HG03280 (cell line): ENCODE results near the gene PLD2.
A peak's percentile ranks its signal among the peaks of the same experiment; 100 is the strongest.

Source experiments
- ATAC-seq: cut with Tn5 transposase; IDR thresholded peaks from one replicate; pipeline ENCODE4 v1.9.1; 2021; ENCODE audit warnings: mild to moderate bottlenecking, moderate library complexity; ENCODE audit not compliant: unreplicated experiment

PLD2 gene

DNA sequence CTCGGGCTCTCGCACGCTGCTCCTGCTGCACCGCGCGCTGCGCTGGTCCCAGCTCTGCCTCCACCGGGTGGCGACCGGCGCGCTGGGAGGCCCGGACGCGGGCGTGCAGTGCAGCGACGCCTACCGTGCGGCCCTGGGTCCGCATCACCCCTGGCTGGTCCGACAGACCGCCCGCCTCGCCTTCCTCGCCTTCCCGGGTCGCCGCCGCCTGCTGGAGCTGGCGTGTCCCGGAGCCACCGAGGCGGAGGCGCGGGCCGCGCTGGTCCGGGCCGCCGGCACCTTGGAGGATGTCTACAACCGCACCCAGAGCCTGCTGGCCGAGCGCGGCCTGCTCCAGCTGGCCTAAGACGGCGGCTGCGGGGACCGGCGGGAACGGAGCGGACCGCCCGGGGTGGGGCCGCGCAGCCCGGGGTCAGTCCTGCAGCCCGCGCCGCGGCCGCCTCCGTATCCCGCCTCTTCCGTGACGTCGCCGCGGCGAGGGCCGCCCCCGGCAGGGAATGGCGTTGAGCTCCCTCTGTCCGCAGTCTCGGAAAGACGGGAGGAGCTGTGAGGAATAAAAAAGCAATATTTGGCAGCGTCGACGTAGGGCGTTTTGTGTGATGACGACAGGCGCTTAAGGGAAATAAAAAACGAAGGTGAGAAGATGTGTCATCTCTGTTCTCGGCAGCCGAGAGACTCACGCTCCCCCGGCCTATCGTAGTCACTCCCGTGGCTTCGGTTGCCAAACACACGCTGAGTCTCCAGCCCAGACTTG lies 16.8 kb upstream of the PLD2 start:
- ATAC-seq = peak; percentile 88

DNA sequence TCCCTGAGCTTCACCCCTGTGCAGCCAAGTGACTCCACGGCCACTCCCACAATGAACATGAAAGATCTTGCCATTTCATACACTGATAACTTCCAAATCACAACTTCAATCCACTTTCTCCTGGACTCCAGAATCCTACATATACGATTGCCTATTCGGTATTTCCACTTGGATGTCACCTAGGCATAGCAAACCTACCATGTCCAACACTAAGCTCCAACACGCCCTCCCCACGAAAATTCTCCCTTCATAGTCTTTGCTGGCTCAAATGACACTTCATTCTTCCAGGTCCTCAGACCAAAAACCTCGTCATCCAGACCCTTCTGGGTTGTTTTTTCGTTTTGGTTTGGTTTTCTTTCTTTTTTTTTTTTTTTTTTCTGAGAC lies 16.3 kb upstream of the PLD2 start:
- ATAC-seq = no peak

DNA sequence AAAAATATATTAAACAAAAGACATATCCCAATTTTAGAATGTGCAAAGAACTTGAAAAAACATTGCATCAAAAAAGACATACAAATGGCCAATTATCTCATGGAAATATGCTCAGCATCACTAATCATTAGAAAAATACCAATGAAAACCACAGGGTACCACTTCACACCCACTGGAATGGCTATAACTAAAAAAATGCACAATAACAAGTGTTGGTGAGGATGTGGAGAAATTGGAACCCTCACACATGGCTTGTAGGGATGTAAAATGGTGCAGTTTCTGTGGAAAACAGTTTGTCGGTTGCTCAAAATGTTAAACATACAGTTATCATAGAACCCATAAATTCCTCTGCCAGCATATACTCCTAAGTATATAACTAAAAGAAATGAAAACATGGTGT lies 11.8 kb upstream of the PLD2 start:
- ATAC-seq = no peak

DNA sequence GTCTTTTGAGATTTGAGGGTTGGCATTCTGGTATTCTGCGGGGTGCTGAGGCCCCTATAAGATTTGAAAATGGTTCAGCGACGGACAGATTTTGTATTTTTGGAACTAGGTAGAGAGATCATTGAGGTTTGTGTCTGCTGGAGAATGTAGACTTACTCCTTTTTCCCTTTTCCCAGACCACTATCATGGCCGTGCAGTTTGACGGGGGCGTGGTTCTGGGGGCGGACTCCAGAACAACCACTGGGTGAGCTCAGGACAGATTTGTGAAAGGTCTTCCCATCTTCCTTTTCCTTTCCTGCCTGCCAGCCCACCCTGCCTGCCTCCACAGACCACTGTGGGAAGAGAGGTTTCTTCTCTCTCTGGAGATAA lies 10.4 kb upstream of the PLD2 start:
- ATAC-seq = peak; percentile 11

DNA sequence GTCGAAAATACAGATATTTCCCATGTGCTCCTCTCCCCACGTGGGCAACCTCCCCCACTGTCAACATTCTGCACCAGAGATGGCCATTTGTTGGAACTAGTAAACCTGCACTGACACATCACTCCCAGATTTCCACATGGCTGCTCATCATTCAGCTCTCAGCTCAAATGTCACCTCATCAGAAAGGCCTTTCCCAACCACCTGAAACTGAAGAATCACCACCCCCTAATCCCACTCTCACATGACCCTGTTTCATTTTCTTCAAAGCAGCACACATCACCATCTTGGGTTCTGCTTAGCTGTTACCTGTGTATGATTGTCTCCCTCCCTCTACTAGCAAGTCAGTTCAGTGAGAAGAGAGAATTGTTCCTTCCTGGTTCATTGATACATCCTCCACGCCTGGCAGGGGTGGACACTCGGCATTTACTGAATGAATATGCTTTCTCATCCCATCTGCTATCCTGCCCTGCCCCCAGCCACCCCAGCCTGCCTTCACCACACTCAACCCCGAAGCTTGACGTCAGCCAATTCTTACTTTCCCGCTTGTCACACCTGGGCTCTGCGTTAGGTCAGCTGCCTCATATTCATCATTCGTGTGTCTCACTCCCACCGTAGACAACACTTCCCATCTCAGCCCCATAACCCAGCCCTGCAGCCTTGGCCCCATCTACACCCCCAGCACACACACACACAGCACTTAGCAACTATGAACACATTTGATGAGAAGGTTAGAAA lies 6.3 kb upstream of the PLD2 start:
- no peak for ATAC-seq

DNA sequence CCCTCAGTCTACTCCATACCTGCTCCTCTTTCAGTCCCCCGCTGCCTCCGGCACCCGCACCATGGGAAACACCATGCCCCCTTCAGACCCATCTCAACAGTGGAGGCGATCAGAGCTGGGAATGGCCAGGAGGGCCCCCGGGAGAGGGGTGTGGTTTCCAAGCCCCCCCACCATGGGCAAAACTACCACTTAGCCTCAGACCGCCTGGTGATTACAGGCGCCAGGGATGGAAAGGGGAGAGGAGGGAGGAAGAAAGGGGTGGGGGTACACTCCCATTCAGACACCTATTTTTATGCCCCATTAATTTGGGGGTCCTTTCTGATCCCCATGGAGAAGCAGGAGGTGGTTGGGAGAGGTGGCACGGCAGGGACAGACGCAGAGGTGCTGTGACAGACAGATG lies 4.7 kb upstream of the PLD2 start, which contains the start of gene C17orf114:
TSS of gene C17orf114 (minus strand) at position 101 of the 400 bp plus-strand sequence.
- no peak for ATAC-seq

DNA sequence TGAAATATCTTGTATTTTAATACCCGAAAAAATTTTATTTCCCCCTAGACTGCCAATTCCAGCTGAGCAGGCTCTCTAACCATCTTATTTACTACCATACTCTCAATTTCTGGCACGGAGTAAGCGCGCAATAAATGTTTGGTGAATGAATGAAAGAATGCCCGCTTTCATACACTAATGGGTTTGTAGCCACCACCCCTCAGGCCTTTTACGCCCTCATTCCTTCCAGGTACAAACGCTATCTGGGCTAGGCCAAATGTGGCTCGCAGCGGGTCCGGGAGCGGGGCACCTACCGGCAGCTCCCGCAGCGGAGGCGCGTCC lies 536 bp upstream of the PLD2 start:
- ATAC-seq = no peak

DNA sequence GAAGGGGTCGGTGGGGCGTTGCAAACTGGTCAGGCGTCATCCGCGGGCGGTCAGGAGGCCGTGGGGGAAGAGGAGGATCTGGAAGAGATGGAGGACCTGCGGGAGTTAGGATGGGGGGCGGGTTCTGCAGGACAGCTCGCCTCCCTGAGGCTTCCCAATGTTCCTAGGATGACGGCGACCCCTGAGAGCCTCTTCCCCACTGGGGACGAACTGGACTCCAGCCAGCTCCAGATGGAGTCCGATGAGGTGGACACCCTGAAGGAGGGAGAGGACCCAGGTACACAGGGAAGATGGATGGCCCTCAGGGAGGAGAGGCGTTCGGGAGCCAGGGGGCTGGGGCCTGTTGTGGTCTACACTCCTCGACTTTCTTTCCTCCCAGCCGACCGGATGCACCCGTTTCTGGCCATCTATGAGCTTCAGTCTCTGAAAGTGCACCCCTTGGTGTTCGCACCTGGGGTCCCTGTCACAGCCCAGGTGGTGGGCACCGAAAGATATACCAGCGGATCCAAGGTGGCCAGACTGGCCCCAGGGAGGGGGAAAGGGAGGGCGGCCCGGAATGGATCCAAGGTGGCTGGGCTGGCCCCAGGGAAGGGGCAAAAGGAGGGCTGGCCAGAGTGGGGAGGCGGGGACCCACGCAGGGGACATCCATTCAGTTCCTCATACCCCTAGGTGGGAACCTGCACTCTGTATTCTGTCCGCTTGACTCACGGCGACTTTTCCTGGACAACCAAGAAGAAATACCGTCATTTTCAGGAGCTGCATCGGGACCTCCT lies 839 bp downstream of the PLD2 start:
- ATAC-seq = no peak

DNA sequence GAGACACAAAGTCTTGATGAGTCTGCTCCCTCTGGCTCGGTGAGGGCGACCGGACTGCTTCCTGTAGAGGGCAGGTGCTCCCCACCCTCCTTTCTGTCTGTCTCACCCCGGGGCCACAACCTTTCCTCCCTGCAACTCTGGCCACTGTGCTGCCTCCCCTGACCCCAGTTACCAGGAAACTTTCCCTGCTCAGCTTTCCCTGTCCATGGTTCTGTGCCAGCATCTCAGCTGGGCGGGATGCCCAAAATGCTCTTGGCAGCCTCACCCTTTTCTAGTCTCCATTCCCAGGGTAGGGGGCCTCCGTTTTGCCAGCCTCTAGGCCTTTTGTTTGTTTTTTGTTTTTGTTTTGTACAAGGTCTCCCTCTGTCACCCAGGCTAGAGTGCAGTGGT lies 1.4 kb downstream of the PLD2 start:
- no peak for ATAC-seq

DNA sequence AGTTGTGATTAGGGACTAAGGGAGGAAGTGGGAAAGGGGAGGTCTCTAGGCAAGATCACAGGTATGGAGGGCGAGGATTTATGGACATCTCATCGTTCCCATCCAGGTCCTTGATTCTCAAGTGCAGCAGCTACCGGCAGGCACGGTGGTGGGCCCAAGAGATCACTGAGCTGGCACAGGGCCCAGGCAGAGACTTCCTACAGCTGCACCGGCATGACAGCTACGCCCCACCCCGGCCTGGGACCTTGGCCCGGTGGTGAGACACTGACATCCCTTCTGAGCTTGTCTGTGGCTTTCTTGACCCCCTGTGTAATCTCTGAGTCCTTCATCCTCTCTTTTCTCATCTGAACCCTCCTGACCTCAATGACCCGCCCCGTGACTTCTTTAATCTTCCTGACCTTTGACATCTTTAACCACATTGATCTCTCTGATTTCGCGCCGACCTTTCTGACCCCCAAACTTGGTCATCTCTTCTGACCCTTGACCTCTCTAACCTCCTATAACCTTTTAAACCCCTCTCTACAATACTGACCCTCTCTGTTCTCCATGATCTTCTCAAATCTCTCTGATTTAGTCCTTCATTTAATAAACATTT lies 3.8 kb downstream of the PLD2 start:
- no peak for ATAC-seq

DNA sequence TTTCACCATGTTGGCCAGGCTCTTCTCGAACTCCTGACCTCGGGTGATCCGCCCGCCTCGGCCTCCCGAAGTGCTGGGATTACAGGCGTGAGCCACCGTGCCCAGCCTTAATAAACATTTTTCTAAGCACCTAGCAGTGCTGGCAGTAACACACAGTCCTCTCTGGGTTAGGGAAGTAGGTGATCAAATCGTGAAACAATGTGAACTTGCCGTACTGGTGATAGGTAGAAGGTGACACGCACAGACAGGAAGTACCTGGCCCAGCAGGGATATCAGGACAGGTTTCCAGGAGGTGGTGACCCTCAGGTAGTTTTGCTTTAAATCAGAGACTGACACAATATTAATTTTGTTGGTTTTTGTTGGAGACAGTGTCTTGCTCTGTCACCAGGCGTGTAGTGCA lies 4.5 kb downstream of the PLD2 start:
- ATAC-seq = no peak

DNA sequence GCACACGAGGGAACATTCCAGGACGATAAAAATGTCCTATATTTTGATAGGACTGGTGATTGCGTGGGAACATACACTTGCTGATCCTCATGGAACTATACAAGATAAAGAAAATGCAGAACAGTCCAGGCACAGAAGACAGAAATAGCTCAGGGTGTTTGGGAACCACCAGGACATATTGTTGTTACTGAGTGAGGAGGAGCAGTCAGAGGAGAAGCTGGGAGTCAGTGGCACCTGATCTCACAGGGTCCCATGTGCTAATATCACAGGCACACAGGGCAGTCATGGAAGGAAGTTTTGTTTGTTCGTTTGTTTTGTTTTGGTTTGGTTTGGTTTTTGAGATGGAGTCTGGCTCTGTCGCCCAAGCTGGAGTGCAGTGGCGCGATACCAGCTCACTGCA lies 5.7 kb downstream of the PLD2 start:
- no peak for ATAC-seq

DNA sequence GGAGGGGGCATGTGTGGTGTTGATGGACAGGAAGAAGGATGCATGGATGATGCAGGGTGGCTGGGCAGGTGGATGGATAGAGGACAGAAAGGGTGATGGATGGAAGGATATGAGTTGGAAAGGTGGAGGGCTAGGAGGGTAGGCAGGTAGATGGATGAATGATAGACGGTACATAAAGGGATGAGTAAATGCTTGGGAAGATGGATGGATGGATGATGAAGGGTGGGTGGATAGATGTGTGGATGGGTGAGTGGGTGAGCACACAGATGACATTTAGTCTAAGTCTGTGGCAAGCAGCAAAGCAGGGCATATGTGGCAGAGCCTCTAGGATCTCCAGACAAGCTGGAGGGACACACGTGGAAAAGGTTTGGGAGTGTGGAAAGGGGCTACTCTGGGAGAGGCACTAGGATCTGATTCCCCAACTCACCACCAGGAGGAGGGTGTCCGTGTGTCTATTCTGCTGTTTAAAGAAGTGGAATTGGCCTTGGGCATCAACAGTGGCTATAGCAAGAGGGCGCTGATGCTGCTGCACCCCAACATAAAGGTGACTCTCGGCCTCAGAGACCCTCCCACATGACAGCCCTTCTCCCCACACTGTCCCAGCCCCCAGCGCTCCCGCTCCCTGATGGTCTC lies 8.2 kb downstream of the PLD2 start:
- no peak for ATAC-seq

DNA sequence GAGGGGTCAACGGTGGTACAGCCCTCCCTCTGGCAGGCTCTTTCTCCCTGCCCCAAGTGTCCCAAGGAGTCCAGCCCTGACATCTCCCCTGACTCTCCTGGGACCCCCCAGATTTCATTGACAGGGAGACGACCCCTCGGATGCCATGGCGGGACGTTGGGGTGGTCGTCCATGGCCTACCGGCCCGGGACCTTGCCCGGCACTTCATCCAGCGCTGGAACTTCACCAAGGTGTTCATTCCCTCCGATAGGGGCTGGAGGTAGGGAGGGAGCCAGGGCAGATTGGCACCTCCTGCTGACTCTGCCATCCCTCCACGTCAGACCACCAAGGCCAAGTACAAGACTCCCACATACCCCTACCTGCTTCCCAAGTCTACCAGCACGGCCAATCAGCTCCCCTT lies 9.9 kb downstream of the PLD2 start:
- ATAC-seq = no peak

DNA sequence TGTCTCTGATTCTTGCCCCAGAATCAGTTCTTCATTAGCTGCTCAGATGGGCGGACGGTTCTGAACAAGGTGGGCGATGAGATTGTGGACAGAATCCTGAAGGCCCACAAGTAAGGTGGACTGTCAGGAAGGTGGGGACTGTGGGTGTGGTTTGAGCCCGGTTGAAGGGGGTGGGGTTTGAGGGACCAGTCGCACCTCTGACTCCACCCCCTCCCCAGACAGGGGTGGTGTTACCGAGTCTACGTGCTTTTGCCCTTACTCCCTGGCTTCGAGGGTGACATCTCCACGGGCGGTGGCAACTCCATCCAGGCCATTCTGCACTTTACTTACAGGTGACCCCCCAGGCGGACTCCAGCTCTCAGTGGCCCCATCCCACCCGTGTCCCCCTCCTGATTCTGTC lies 11.3 kb downstream of the PLD2 start:
- no peak for ATAC-seq

DNA sequence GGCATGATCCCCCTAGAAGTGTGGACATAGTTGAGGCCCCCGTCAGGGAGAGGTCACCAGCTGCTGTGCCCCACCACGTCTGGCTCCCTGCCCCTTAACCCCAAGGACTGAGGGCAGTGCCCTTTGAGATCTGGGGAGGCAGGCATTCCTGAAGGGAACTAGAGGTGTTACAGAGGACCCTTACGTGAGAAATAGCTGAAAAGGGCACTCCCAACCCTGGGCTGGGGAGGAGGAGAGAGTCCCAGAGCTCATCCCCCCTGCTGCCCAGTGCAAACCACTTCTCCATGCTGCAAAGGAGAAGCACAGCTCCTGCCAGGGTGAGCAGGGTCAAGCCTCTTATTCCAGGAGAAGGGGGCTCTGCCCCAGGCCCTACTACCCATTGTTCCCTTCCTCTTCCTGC lies 15.9 kb downstream of the PLD2 start:
- ATAC-seq = no peak

DNA sequence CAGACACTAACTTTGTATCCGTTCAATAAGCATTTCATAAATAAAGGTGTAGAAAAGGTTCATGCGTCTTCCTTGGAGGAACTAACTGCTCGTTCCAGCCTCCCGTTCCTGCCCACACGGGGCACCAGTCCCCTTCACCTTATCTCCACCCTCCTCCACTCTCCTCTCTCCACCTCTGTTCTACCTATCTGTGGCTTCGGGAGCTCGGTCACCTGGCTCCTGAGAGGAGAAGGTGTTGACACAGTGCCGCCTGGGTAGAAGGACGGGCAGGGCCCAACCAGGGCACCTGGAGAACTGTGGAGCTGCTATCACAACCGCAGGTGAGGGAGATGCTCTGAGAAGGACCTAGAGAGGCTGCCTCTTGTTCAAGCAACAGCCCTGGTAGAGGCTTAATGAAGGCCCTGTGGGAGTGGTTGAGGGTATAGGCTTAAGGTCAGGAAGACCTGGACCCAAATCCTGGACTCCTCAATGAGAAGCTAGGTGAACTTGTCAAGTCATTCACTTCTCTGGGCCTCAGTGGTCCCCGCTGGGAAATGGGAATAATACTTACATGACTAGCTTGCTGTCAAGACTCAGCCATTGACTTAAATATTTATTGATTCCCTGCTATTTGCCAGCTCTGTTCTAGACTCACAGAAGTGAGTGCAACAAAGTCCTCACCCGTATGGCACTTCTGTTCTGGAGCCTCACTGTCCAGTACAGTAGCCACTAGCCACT lies 16.6 kb downstream of the PLD2 start:
- no peak for ATAC-seq

DNA sequence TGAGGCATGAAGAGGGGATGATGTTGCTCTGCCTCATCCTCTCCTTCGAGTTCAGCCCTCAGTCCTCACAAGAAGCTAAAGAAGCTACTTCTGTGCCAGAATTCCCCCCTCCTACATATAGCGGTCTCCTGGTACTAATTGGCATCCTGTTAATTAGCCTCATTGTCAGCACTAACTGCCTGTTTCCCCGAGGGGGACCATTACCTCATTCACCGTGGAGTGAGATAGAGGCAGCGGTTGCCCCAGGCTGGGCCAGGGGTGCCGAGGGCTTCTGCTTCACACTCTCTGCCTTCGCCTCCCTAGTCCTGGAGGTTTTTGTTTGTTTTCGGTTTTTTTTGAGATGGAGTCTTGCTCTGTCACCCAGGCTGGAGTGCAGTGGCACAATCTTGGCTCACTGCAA lies 20.4 kb downstream of the PLD2 start:
- ATAC-seq = no peak

DNA sequence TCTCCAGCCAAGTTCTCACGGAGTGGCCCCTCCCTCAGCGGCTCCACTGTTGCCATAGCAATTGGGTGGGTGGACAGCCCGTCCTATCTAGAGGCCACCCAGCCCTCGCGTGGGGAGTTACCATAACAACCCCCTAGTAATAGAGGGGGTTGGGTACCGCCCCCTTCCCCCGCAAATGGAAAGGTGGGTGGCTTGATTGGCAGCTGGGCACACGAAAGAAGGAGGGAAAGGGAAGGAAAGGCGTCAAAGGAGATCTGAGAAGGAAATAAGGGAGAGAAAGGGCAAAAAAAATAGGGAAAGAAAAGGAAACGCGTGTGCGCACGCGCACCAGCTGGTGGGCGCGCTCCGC lies 25.9 kb downstream of the PLD2 start:
- peak; percentile 1 for ATAC-seq

DNA sequence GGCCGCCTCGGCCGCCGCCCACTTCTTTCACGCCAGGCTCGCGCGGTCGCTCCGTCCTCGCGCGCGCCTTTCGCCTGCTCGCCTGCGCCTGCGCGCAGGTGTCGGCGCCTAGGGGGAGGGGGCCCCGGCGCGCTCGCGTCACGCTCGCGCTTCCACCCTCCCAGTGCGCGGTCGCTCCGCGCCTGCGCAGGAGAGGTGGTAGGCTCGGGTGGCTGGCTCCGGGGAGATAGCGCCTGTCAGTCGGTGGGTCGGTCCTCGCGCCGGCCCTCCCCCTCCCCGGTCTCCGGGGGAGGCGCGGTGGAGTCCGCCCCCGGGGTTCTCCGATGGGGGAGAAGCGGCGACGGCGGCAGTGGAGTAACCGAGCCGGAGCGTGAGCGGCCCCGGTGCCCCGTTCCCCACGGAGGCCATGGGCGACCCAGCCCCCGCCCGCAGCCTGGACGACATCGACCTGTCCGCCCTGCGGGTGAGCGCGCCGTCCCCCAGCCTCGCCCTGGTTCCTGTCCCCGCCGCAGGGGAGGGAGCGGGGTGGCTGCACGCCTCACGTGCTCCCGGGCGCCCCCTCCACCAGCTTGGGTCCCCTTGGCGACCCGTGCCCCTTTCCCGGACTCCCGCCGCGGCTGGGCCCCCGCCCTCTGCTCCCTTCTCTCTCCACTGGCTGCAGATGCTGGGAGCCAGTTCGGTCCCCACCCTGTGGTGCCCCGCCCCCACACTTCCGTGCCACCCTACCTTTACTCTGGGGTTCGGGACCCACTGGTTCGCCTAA lies 26.4 kb downstream of the PLD2 start, which contains the start of gene MINK1:
TSS of gene MINK1 (plus strand) at position 163 of the 763 bp plus-strand sequence. CDS start at position 407, 244 bp downstream.
- ATAC-seq = peak; percentile 94
